HepG2 (cell line): ENCODE data around the gene RPL23. TPM values are rescaled to one million over a fixed set of nuclear protein-coding genes. Genes with fewer than 3 reads are reported as not detected.

Experiments used
- ATF5 ChIP-seq: sonication (generic); formaldehyde crosslinking; IDR thresholded peaks from 2 replicates; pipeline ENCODE4 v1.4.0; 2020; ENCODE audit warnings: mild to moderate bottlenecking, low read depth, missing genetic modification reagents
- CC2D1A ChIP-seq: sonication (generic); formaldehyde crosslinking; IDR thresholded peaks from 2 replicates; pipeline ENCODE4 v1.8.1; 2023; ENCODE audit warnings: mild to moderate bottlenecking, missing genetic modification reagents
- DNMT3B ChIP-seq: conservative IDR thresholded peaks from 2 replicates; pipeline ENCODE4 v1.6.1; 2016; ENCODE audit warnings: missing biosample characterization, control low read depth
- FOXO1 ChIP-seq: sonication (generic); formaldehyde crosslinking; IDR thresholded peaks from 2 replicates; pipeline ENCODE4 v1.4.0; 2020; ENCODE audit warnings: missing genetic modification reagents
- GZF1 ChIP-seq: sonication (generic); formaldehyde crosslinking; IDR thresholded peaks from 2 replicates; pipeline ENCODE4 v1.5.1; 2020; ENCODE audit warnings: mild to moderate bottlenecking, missing genetic modification reagents
- HMGA1 ChIP-seq: sonication (generic); formaldehyde crosslinking; conservative IDR thresholded peaks from 2 replicates; pipeline ENCODE4 v1.4.0; 2020; ENCODE audit warnings: missing genetic modification reagents
- HOXA9 ChIP-seq: sonication (generic); formaldehyde crosslinking; IDR thresholded peaks from 2 replicates; pipeline ENCODE4 v1.8.1; 2022; ENCODE audit warnings: missing genetic modification reagents, mild to moderate bottlenecking, moderate library complexity, borderline replicate concordance
- IKZF5 ChIP-seq: IDR thresholded peaks from 2 replicates; pipeline ENCODE4 v1.6.1; 2018; ENCODE audit warnings: missing genetic modification reagents, mild to moderate bottlenecking, missing compliant biosample characterization
- MXI1 ChIP-seq: IDR thresholded peaks from 3 replicates; pipeline ENCODE4 v1.6.1; 2012; ENCODE audit warnings: low read depth, low read length, inconsistent platforms, borderline replicate concordance
- NFKBIZ ChIP-seq: IDR thresholded peaks from 2 replicates; pipeline ENCODE4 v1.6.1; 2018; ENCODE audit warnings: missing genetic modification reagents, missing compliant biosample characterization
- POLR2G ChIP-seq: fragments of 200-400 bp; formaldehyde crosslinking; IDR thresholded peaks from 2 replicates; pipeline ENCODE4 v1.6.1; 2018; ENCODE audit warnings: mild to moderate bottlenecking, low read depth, low read length, moderate library complexity
- PPARG ChIP-seq: conservative IDR thresholded peaks from 2 replicates; pipeline ENCODE4 v1.6.1; 2016; ENCODE audit warnings: missing biosample characterization, missing genetic modification reagents
- RAD21 ChIP-seq: fragments of 450-650 bp; formaldehyde crosslinking; IDR thresholded peaks from 2 replicates; pipeline ENCODE4 v1.5.0; 2020; ENCODE audit warnings: mild to moderate bottlenecking
- RARG ChIP-seq: sonication (generic); formaldehyde crosslinking; IDR thresholded peaks from 2 replicates; pipeline ENCODE4 v1.4.0; 2020; ENCODE audit warnings: low read depth, mild to moderate bottlenecking, missing genetic modification reagents
- SSRP1 ChIP-seq: IDR thresholded peaks from 2 replicates; pipeline ENCODE4 v1.6.1; 2016; ENCODE audit warnings: control low read depth
- TGIF2 ChIP-seq: IDR thresholded peaks from 2 replicates; pipeline ENCODE4 v1.6.1; 2016; ENCODE audit warnings: control low read depth, missing compliant biosample characterization
- ZNF180 ChIP-seq: sonication (generic); formaldehyde crosslinking; IDR thresholded peaks from 2 replicates; pipeline ENCODE4 v1.4.0; 2020; ENCODE audit warnings: low read depth, missing genetic modification reagents, borderline replicate concordance
- ZNF232 ChIP-seq: sonication (generic); formaldehyde crosslinking; IDR thresholded peaks from 2 replicates; pipeline ENCODE4 v1.4.0; 2020; ENCODE audit warnings: missing genetic modification reagents, borderline replicate concordance
- ZNF234 ChIP-seq: sonication (generic); formaldehyde crosslinking; conservative IDR thresholded peaks from 2 replicates; pipeline ENCODE4 v1.5.1; 2020; ENCODE audit warnings: mild to moderate bottlenecking, missing genetic modification reagents
- ZNF337 ChIP-seq: sonication (generic); formaldehyde crosslinking; IDR thresholded peaks from 2 replicates; pipeline ENCODE4 v1.5.1; 2020; ENCODE audit warnings: missing genetic modification reagents, low read depth, mild to moderate bottlenecking, borderline replicate concordance
- ZNF484 ChIP-seq: sonication (generic); formaldehyde crosslinking; IDR thresholded peaks from 2 replicates; pipeline ENCODE4 v1.5.1; 2020; ENCODE audit warnings: mild to moderate bottlenecking, low read depth, missing genetic modification reagents, borderline replicate concordance
- ZNF547 ChIP-seq: sonication (generic); formaldehyde crosslinking; IDR thresholded peaks from 2 replicates; pipeline ENCODE4 v1.5.1; 2020; ENCODE audit warnings: mild to moderate bottlenecking, missing genetic modification reagents
- polyA plus RNA-seq, 8 experiments: library from polyadenylated mRNA; depleted of rRNA in 3 of 8; stranded (reverse) in 7 of 8; unstranded in 1 of 8; fragments of >200 nt; fragmentation: Illumina TruSeq in 4 of 8; extraction: Trizol in 4 of 8; gene quantifications; 2 replicates each; pipeline versions ENCODE4 v1.2.1 to v1.2.3, GENCODE V29; 2011 to 2016; ENCODE audit warnings: low read depth in 4 of 8, missing spikeins in 1 of 8, mixed read lengths in 1 of 8; ENCODE audit not compliant: insufficient read depth in 1 of 8
- total RNA-seq, 5 experiments: library from RNA; depleted of rRNA; stranded (reverse); fragments of >200 nt; fragmentation: Illumina TruSeq; extraction: Trizol; gene quantifications; 2 replicates each; pipeline ENCODE4 v1.2.3, GENCODE V29; 2016; ENCODE audit warnings: low read depth in 1 of 5
- TF ChIP-seq, protein P1 (sequence below): sonication (generic); formaldehyde crosslinking; IDR thresholded peaks from 2 replicates; pipeline ENCODE4 v1.4.0; 2020; ENCODE audit warnings: missing genetic modification reagents, borderline replicate concordance
- TF ChIP-seq, protein P2 (sequence below): sonication (generic); formaldehyde crosslinking; IDR thresholded peaks from 2 replicates; pipeline ENCODE4 v1.8.0; 2022; ENCODE audit warnings: missing genetic modification reagents, mild to moderate bottlenecking, inconsistent platforms, borderline replicate concordance

Gene RPL23
- total and polyA plus RNA-seq, 2 of the 13 experiments (the other 11 are each of a cell fraction or from before 2014, with no cell fraction given), result 2,790 to 4,860 TPM

DNA sequence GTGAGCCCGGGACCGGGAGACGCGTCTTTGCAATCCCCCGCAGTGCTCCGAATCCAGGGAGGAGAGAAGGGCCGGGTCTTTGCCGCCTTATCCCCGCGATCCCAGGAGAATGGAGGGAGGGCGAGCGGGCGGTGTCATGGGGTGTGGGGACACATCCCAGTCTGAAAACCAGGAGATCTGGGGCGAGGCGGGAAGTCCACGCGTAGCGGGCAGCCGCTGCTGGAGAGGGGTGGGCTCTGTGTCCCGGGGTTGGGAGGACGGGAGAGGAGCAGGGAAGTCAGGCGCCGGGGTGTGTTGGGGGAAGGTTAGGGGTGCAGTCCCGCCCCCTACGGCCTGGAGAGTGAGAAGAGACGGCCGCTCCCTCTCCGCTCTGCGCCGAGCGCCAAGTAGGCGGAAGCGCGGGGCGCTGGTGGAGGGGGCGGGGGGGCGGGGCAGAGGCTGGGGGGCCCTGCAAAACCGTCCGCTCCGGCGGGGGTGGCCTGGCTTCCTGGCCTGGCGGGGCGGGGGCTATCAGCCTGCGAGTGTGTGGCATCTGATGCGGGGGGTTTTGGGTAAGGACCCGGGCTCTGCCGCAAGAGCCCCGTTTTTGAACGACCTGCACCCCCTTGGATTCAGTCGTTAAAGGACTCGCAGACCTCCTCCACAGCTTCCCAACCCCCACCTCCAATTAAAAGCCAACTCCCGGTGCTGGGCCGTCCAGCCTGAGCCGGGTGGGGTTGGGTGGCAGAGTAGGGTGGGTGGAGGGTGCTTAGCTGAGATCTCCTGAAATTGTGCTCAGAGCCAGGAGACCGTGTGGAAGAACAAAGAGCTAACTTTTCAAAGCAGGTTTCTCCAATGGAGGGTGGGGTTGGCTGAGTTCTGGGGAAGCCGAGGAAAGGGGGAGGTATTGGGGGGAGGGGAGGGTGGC, 17.0 kb upstream of the RPL23 start (continued):
- TF ChIP-seq GZF1 (CRISPR knock-in tag) (no peak), DNMT3B (CRISPR knock-in tag) (peak; percentile 16; the same call in 1 of the 2 replicates), NFKBIZ (CRISPR knock-in tag) (no peak), FOXO1 (no peak), ZNF180 (no peak), TGIF2 (peak; percentile 33; the same call in 1 of the 2 replicates), ZNF232 (CRISPR knock-in tag) (no peak), ATF5 (CRISPR knock-in tag) (no peak; the same call in 1 of the 2 replicates), ZNF547 (CRISPR knock-in tag) (peak; percentile 37; the same call in 1 of the 2 replicates), IKZF5 (CRISPR knock-in tag) (no peak), PPARG (CRISPR knock-in tag) (no peak), ZNF484 (CRISPR knock-in tag) (no peak), HMGA1 (CRISPR knock-in tag) (no peak), RARG (CRISPR knock-in tag) (no peak), HOXA9 (CRISPR knock-in tag) (no peak), RAD21 (no peak), ZNF234 (CRISPR knock-in tag) (no peak), MXI1 (no peak), POLR2G (no peak), ZNF337 (CRISPR knock-in tag) (no peak), CC2D1A (CRISPR knock-in tag) (no peak), SSRP1 (CRISPR knock-in tag) (no peak)
- TF ChIP-seq, protein P1, sequence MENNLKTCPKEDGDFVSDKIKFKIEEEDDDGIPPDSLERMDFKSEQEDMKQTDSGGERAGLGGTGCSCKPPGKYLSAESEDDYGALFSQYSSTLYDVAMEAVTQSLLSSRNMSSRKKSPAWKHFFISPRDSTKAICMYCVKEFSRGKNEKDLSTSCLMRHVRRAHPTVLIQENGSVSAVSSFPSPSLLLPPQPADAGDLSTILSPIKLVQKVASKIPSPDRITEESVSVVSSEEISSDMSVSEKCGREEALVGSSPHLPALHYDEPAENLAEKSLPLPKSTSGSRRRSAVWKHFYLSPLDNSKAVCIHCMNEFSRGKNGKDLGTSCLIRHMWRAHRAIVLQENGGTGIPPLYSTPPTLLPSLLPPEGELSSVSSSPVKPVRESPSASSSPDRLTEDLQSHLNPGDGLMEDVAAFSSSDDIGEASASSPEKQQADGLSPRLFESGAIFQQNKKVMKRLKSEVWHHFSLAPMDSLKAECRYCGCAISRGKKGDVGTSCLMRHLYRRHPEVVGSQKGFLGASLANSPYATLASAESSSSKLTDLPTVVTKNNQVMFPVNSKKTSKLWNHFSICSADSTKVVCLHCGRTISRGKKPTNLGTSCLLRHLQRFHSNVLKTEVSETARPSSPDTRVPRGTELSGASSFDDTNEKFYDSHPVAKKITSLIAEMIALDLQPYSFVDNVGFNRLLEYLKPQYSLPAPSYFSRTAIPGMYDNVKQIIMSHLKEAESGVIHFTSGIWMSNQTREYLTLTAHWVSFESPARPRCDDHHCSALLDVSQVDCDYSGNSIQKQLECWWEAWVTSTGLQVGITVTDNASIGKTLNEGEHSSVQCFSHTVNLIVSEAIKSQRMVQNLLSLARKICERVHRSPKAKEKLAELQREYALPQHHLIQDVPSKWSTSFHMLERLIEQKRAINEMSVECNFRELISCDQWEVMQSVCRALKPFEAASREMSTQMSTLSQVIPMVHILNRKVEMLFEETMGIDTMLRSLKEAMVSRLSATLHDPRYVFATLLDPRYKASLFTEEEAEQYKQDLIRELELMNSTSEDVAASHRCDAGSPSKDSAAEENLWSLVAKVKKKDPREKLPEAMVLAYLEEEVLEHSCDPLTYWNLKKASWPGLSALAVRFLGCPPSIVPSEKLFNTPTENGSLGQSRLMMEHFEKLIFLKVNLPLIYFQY (CRISPR knock-in tag), result no peak
- TF ChIP-seq, protein P2, sequence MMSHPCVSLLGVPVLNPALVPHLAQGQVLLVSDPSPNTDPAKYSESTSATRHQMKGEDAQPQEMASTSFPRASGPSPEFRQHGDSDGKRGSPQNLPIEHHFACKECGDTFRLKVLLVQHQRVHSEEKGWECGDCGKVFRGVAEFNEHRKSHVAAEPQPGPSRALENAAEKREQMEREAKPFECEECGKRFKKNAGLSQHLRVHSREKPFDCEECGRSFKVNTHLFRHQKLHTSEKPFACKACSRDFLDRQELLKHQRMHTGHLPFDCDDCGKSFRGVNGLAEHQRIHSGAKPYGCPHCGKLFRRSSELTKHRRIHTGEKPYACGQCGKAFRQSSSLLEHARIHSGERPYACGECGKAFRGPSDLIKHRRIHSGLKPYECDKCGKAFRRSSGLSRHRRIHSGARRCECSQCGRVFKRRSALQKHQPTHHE (CRISPR knock-in tag), result 0 out of 2 replicates have a peak, but pooled peaks have one; percentile 1
